WTC11 (cell line): ENCODE data around the gene MOB3A.

ENCODE experiments used
- CBFB ChIP-seq: sonication (generic); formaldehyde crosslinking; IDR thresholded peaks from 2 replicates; pipeline ENCODE4 v1.8.1; 2022; ENCODE audit warnings: mild to moderate bottlenecking, low read depth, missing genetic modification reagents
- CTCF ChIP-seq: fragments of 200-600 bp; IDR thresholded peaks from 2 replicates; pipeline ENCODE4 v1.8.0; 2022; ENCODE audit warnings: antibody characterized with exemption
- E2F4 ChIP-seq: sonication (generic); formaldehyde crosslinking; IDR thresholded peaks from 2 replicates; pipeline ENCODE4 v1.8.1; 2022; ENCODE audit warnings: low read depth, mild to moderate bottlenecking, moderate library complexity, missing genetic modification reagents, borderline replicate concordance
- FOXP1 ChIP-seq: sonication (generic); formaldehyde crosslinking; IDR thresholded peaks from 2 replicates; pipeline ENCODE4 v1.8.0; 2022; ENCODE audit warnings: missing genetic modification reagents, mild to moderate bottlenecking, moderate library complexity, borderline replicate concordance
- IRF2 ChIP-seq: sonication (generic); formaldehyde crosslinking; IDR thresholded peaks from 2 replicates; pipeline ENCODE4 v1.8.0; 2022; ENCODE audit warnings: low read depth, missing genetic modification reagents, borderline replicate concordance
- OVOL2 ChIP-seq: fragments of 250-450 bp; sonication (Bioruptor Pico); IDR thresholded peaks from 2 replicates; pipeline ENCODE4 v1.9.0; 2021; ENCODE audit warnings: mild to moderate bottlenecking, borderline replicate concordance
- RELA ChIP-seq: sonication (generic); formaldehyde crosslinking; IDR thresholded peaks from 2 replicates; pipeline ENCODE4 v1.8.1; 2022; ENCODE audit warnings: missing genetic modification reagents, mild to moderate bottlenecking, borderline replicate concordance
- TEAD4 ChIP-seq: sonication (generic); formaldehyde crosslinking; IDR thresholded peaks from 2 replicates; pipeline ENCODE4 v1.8.0; 2022; ENCODE audit warnings: mild to moderate bottlenecking, missing genetic modification reagents

GRCh38 chr19:2055931-2056836, 39.9 kb downstream of the MOB3A start:
- no peak for TF ChIP-seq TEAD4 (CRISPR knock-in tag)
- TF ChIP-seq CBFB (CRISPR knock-in tag): no peak
- no peak for TF ChIP-seq CTCF
- no peak for TF ChIP-seq FOXP1
- no peak for TF ChIP-seq RELA
- TF ChIP-seq OVOL2: no peak
- TF ChIP-seq E2F4 (CRISPR knock-in tag): no peak
- TF ChIP-seq IRF2 (CRISPR knock-in tag): no peak
